Measurements from ENCODE around the gene CHST13. TPM values are rescaled to one million over a fixed set of nuclear protein-coding genes. Genes with fewer than 3 reads are reported as not detected.

Gene CHST13
- total RNA-seq, 1 experiment from 2014 or later = 1.3 TPM

DNA sequence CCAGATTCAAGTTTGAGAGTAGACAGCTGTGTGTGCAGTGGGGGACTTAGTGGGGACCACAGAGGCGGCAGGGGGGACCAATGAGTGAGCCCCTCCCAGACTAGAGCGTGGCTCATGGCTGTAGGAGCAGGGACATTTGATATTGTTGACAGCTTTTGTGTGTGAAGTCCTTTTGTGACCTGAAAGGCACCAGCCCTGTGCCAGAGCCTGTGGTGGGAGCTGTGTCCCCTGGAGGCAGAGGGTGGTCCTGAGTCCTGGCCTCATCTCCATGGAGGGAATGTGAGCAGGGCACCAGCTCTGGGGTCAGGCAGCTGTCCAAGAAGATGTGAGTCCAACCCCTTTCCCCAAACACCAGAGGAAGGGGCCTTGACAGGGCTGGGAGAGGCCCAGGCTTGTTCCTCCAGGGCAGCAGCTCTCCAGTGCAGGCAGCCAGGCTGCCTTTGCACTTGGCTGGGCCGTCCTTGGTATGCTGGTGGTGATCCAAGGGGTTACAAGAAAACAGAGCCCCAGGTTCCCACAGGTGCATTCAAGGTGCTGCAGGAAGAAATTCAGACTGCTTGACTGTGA, 44.9 kb downstream of the CHST13 start:
- no TSS peak for BruUV-seq (replicated peaks)
- Mint-ChIP-seq H3K4me3 (ENCODE audit: low read depth, unreplicated experiment) (no peak overlapping the region), H3K27ac (ENCODE audit: unreplicated experiment) (no peak overlapping the region), H3K4me1 (ENCODE audit: low read depth, unreplicated experiment) (peaks cover 11% of the 10 kb centered on the region), H3K27me3 (ENCODE audit: unreplicated experiment) (peaks cover 62% of the 10 kb centered on the region), H3K9me3 (ENCODE audit: low read depth, unreplicated experiment) (no peaks in the 10 kb centered on the region), H3K36me3 (ENCODE audit: insufficient read depth, unreplicated experiment) (no peaks in the 10 kb centered on the region)
- CTCF ChIA-PET = interaction anchor here (0.6 to 1.4 kb wide), 2 partner anchors 13 to 514 kb away, joined by 3 to 4 read pairs; no protein-coding TSS in a partner anchor
- TF ChIP-seq, protein P1, sequence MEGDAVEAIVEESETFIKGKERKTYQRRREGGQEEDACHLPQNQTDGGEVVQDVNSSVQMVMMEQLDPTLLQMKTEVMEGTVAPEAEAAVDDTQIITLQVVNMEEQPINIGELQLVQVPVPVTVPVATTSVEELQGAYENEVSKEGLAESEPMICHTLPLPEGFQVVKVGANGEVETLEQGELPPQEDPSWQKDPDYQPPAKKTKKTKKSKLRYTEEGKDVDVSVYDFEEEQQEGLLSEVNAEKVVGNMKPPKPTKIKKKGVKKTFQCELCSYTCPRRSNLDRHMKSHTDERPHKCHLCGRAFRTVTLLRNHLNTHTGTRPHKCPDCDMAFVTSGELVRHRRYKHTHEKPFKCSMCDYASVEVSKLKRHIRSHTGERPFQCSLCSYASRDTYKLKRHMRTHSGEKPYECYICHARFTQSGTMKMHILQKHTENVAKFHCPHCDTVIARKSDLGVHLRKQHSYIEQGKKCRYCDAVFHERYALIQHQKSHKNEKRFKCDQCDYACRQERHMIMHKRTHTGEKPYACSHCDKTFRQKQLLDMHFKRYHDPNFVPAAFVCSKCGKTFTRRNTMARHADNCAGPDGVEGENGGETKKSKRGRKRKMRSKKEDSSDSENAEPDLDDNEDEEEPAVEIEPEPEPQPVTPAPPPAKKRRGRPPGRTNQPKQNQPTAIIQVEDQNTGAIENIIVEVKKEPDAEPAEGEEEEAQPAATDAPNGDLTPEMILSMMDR (IDR thresholded peaks at IDR 0.05; ENCODE audit: unreplicated experiment) = no peak
- no peak for DNase-seq
- intact Hi-C loops (cut with micrococcal nuclease; ENCODE audit: unreplicated experiment) = no loop called here

DNA sequence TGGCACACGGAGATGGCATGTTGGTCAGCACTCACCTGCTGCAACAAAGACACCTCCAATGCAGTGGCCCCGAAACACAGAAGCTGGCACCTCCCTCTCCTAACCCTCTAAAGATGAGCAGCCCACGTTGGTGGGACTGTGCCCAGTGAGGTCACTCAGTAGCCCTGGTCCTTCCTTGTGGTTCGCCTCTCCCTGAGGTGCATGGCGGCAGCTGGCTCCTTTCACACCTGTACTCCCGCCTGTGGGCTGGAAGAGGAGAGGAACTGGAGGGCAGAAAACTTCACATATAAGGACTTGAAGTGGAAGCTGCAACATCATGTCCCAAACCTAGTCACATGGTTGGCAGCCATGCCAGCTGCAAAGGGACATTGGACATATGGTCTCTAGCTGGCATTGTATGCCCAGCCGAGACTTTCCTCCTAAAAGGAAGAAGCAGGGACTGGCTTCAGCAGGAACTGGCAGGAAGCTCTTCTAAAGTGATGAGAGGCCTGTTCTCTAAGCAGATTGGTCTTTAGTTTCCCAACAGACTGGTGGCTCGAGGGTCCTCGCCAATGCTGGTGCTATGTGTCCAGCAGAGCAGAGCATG, 45.5 kb downstream of the CHST13 start:
- CTCF ChIA-PET = interaction anchor here (0.6 to 1.4 kb wide), 2 partner anchors 14 to 513 kb away, joined by 3 to 4 read pairs; no protein-coding TSS in a partner anchor

DNA sequence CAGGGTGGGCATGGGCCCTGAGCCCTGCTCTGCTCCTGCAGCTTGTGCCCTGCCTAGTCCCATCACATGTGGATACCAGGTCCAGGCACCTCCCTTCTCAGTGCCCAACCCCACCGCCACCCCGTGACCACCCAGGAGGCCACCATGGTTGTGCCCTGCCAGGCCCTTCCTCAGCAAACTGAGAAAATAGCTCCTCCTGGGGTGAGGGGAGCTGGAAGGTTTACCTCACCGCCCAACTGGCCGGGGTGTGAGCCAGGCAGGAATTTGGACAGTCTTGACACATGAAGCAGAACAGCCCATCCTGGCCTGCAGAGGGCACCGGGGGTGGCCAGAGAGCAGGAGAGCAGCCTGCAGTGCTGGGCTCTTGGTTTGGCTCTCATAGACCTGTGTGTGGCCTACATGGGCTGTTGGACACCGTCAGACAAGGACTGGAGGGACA, 46.2 kb downstream of the CHST13 start:
- H3K9me3 Mint-ChIP-seq (ENCODE audit: low read depth, unreplicated experiment) = no peaks in the 10 kb centered on the region
- TF ChIP-seq, protein P1 (IDR thresholded peaks at IDR 0.05; ENCODE audit: unreplicated experiment) = no peak
- H3K4me1 Mint-ChIP-seq (ENCODE audit: low read depth, unreplicated experiment) = peaks cover 17% of the 10 kb centered on the region
- peaks cover 59% of the 10 kb centered on the region for H3K27me3 Mint-ChIP-seq (ENCODE audit: unreplicated experiment)
- no peaks in the 10 kb centered on the region for H3K36me3 Mint-ChIP-seq (ENCODE audit: insufficient read depth, unreplicated experiment)
- no TSS peak for BruUV-seq (replicated peaks)
- no peak for DNase-seq
- no peak overlapping the region for H3K4me3 Mint-ChIP-seq (ENCODE audit: low read depth, unreplicated experiment)
- CTCF ChIA-PET = no interaction called here
- intact Hi-C loops (cut with micrococcal nuclease; ENCODE audit: unreplicated experiment) = no loop called here
- no peak overlapping the region for H3K27ac Mint-ChIP-seq (ENCODE audit: unreplicated experiment)

More for the DNA sequence above, 45.5 kb downstream of the CHST13 start:
- intact Hi-C loops (cut with micrococcal nuclease; ENCODE audit: unreplicated experiment) = no loop called here
- Mint-ChIP-seq H3K4me3 (ENCODE audit: low read depth, unreplicated experiment) (no peak overlapping the region), H3K27me3 (ENCODE audit: unreplicated experiment) (peaks cover 62% of the 10 kb centered on the region), H3K27ac (ENCODE audit: unreplicated experiment) (no peak overlapping the region), H3K4me1 (ENCODE audit: low read depth, unreplicated experiment) (peaks cover 17% of the 10 kb centered on the region), H3K9me3 (ENCODE audit: low read depth, unreplicated experiment) (no peaks in the 10 kb centered on the region), H3K36me3 (ENCODE audit: insufficient read depth, unreplicated experiment) (no peaks in the 10 kb centered on the region)
- TF ChIP-seq, protein P1 (IDR thresholded peaks at IDR 0.05; ENCODE audit: unreplicated experiment) = no peak
- BruUV-seq (replicated peaks) = no TSS peak
- DNase-seq = no peak

DNA sequence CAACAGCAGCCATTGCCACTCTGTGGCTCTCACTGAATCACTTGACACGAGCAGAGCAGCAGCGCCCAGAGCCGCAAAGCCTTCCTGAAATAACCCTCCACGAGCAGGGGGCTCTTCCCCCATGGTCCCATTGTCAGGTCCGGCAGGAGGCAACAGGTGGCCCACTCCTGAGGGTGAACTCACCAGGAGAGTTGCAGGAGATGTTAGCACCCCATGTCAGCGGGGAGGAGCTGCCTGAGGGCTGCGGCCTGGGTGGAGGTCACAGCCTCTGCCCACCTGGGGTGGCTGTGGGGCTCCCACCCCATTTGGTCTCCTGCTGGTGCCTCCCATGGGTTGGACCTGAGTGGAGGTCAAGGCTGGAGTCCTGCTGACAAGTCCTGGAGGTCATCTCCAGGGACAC, 47.1 kb downstream of the CHST13 start:
- Mint-ChIP-seq H3K27ac (ENCODE audit: unreplicated experiment) (no peak overlapping the region), H3K27me3 (ENCODE audit: unreplicated experiment) (peaks cover 50% of the 10 kb centered on the region), H3K36me3 (ENCODE audit: insufficient read depth, unreplicated experiment) (no peaks in the 10 kb centered on the region), H3K4me3 (ENCODE audit: low read depth, unreplicated experiment) (no peak overlapping the region), H3K9me3 (ENCODE audit: low read depth, unreplicated experiment) (no peaks in the 10 kb centered on the region), H3K4me1 (ENCODE audit: low read depth, unreplicated experiment) (peaks cover 17% of the 10 kb centered on the region)
- CTCF ChIA-PET = no interaction called here
- intact Hi-C loops (cut with micrococcal nuclease; ENCODE audit: unreplicated experiment) = no loop called here
- TF ChIP-seq, protein P1 (IDR thresholded peaks at IDR 0.05; ENCODE audit: unreplicated experiment) = no peak
- BruUV-seq (replicated peaks) = no TSS peak
- DNase-seq = no peak

Data from Calu3 (cell line).